GM23338 (cell line): Measurements from ENCODE around the gene MAGEB10. TPM values are rescaled to one million over a fixed set of nuclear protein-coding genes. Genes with fewer than 3 reads are reported as not detected.

Experiments used
- ATAC-seq: fragments of 200-7000 bp; cut with Tn5 transposase; 3 replicates; pipeline ENCODE4 v1.9.1; 2020
- DNase-seq: peaks from one replicate; pipeline ENCODE4 v3.0.0-alpha.2; 2015; ENCODE audit warnings: low spot score
- H2AFZ ChIP-seq: fragments of 200-600 bp; sonication (generic); 2 replicates; pipeline ENCODE4 v1.8.0; 2016; ENCODE audit warnings: antibody characterized with exemption, mild to moderate bottlenecking, moderate library complexity
- H3F3A ChIP-seq: fragments of 200-600 bp; sonication (generic); replicated peaks from 2 replicates; pipeline ENCODE4 v1.8.0; 2017; ENCODE audit warnings: antibody characterized with exemption, mixed run types, low read depth
- H3K27ac ChIP-seq: fragments of 200-600 bp; sonication (generic); 2 replicates; pipeline ENCODE4 v1.6.1; 2016; ENCODE audit warnings: low read depth
- H3K27me3 ChIP-seq: fragments of 200-600 bp; sonication (generic); 2 replicates; pipeline ENCODE4 v1.8.0; 2016; ENCODE audit warnings: mild to moderate bottlenecking, mixed run types, moderate library complexity; ENCODE audit not compliant: insufficient read depth
- H3K36me3 ChIP-seq: fragments of 200-600 bp; sonication (generic); 2 replicates; pipeline ENCODE4 v1.8.0; 2016; ENCODE audit warnings: mild to moderate bottlenecking; ENCODE audit not compliant: insufficient read depth
- H3K4me1 ChIP-seq: fragments of 200-600 bp; sonication (generic); 2 replicates; pipeline ENCODE4 v1.8.0; 2016; ENCODE audit warnings: mild to moderate bottlenecking, moderate library complexity; ENCODE audit not compliant: insufficient read depth
- H3K4me2 ChIP-seq: fragments of 200-600 bp; sonication (generic); 2 replicates; pipeline ENCODE4 v1.7.1; 2017; ENCODE audit warnings: mixed run types
- H3K4me3 ChIP-seq: fragments of 200-600 bp; sonication (generic); 2 replicates; pipeline ENCODE4 v1.6.1; 2016; ENCODE audit warnings: mixed run types
- H3K79me2 ChIP-seq: fragments of 200-600 bp; sonication (generic); replicated peaks from 2 replicates; pipeline ENCODE4 v1.8.0; 2017; ENCODE audit warnings: mild to moderate bottlenecking; ENCODE audit not compliant: insufficient read depth
- H3K9me2 ChIP-seq: fragments of 200-600 bp; sonication (generic); 2 replicates; pipeline ENCODE4 v1.8.0; 2017; ENCODE audit not compliant: insufficient read depth
- H4K20me1 ChIP-seq: fragments of 200-600 bp; sonication (generic); replicated peaks from 2 replicates; pipeline ENCODE4 v1.8.0; 2017; ENCODE audit warnings: mild to moderate bottlenecking; ENCODE audit not compliant: insufficient read depth
- H3K27ac Mint-ChIP-seq: 2 replicates; pipeline ENCODE4 v1.8.0; 2020; ENCODE audit warnings: inconsistent platforms, mild to moderate bottlenecking, moderate library complexity, mixed read lengths
- H3K27me3 Mint-ChIP-seq: 3 replicates; pipeline ENCODE4 v1.8.0; 2022; ENCODE audit warnings: low read depth, mild to moderate bottlenecking, moderate library complexity, mixed read lengths, inconsistent platforms; ENCODE audit not compliant: insufficient read depth, poor library complexity
- H3K36me3 Mint-ChIP-seq: 3 replicates; pipeline ENCODE4 v1.8.0; 2021; ENCODE audit warnings: low read depth, mild to moderate bottlenecking, inconsistent platforms, moderate library complexity, mixed read lengths
- H3K4me1 Mint-ChIP-seq: 3 replicates; pipeline ENCODE4 v1.8.0; 2020; ENCODE audit warnings: mild to moderate bottlenecking, inconsistent platforms, mixed read lengths
- H3K4me3 Mint-ChIP-seq: 3 replicates; pipeline ENCODE4 v1.8.0; 2021; ENCODE audit warnings: moderate library complexity, mild to moderate bottlenecking, inconsistent platforms, mixed read lengths
- H3K9me3 Mint-ChIP-seq: 3 replicates; pipeline ENCODE4 v1.8.0; 2020; ENCODE audit warnings: moderate library complexity, mild to moderate bottlenecking, inconsistent platforms, mixed read lengths
- CREB1 ChIP-seq: fragments of 250-450 bp; sonication (Bioruptor Pico); IDR thresholded peaks from 2 replicates; pipeline ENCODE4 v1.5.0; 2020; ENCODE audit warnings: low read depth, mild to moderate bottlenecking, moderate library complexity
- CTCF ChIP-seq, 2 experiments: fragments of 200-600 bp in 1 of 2; sonication (generic) in 1 of 2; conservative IDR thresholded peaks; 2 replicates each; pipeline versions ENCODE4 v1.5.1 to v1.6.1; 2016 to 2017; ENCODE audit warnings: antibody characterized with exemption in 2 of 2, low read depth in 2 of 2, mild to moderate bottlenecking in 2 of 2, moderate library complexity in 1 of 2
- EZH2 ChIP-seq: fragments of 200-600 bp; sonication (generic); IDR thresholded peaks from one replicate; pipeline ENCODE4 v1.8.0; 2017; ENCODE audit warnings: antibody characterized with exemption, mild to moderate bottlenecking, low read depth; ENCODE audit not compliant: unreplicated experiment
- EZH2phosphoT487 ChIP-seq: fragments of 200-600 bp; sonication (generic); IDR thresholded peaks from one replicate; pipeline ENCODE4 v1.8.1; 2018; ENCODE audit warnings: antibody characterized with exemption; ENCODE audit not compliant: unreplicated experiment
- JUNB ChIP-seq: IDR thresholded peaks from one replicate; pipeline ENCODE4 v1.6.1; 2016; ENCODE audit warnings: antibody characterized with exemption; ENCODE audit not compliant: unreplicated experiment
- NANOG ChIP-seq: IDR thresholded peaks from 2 replicates; pipeline ENCODE4 v1.6.1; 2016; ENCODE audit warnings: antibody characterized with exemption, borderline replicate concordance
- POLR2AphosphoS5 ChIP-seq: IDR thresholded peaks from 2 replicates; pipeline ENCODE4 v1.6.1; 2016; ENCODE audit warnings: antibody characterized with exemption, low read depth
- REST ChIP-seq: IDR thresholded peaks from one replicate; pipeline ENCODE4 v1.6.1; 2018; ENCODE audit warnings: antibody characterized with exemption; ENCODE audit not compliant: unreplicated experiment
- STAT1 ChIP-seq: IDR thresholded peaks from one replicate; pipeline ENCODE4 v1.6.1; 2016; ENCODE audit warnings: antibody characterized with exemption; ENCODE audit not compliant: unreplicated experiment
- ZNF114 ChIP-seq: fragments of 250-450 bp; sonication (Bioruptor Pico); IDR thresholded peaks from 2 replicates; pipeline ENCODE4 v1.5.0; 2020; ENCODE audit warnings: mild to moderate bottlenecking, moderate library complexity
- ZNF331 ChIP-seq: fragments of 250-450 bp; sonication (Bioruptor Pico); IDR thresholded peaks from 2 replicates; pipeline ENCODE4 v1.5.0; 2020; ENCODE audit warnings: low read depth, mild to moderate bottlenecking, moderate library complexity
- polyA plus RNA-seq: library from polyadenylated mRNA; unstranded; fragments of >200 nt; fragmentation: Nextera tagmentation; extraction: Ambion mirVana; gene quantifications from 2 replicates; pipeline ENCODE4 v1.2.1, GENCODE V29; 2016
- total RNA-seq: library from RNA; depleted of rRNA; stranded (reverse); fragments of >200 nt; shearing (Covaris generic); gene quantifications from 2 replicates; pipeline ENCODE4 v1.2.3, GENCODE V29; 2014
- TF ChIP-seq, protein P1 (sequence below): IDR thresholded peaks from 2 replicates; pipeline ENCODE4 v1.6.1; 2016; ENCODE audit warnings: antibody characterized with exemption

Gene MAGEB10
- total and polyA plus RNA-seq, 2 experiments from 2014 or later: not detected

DNA sequence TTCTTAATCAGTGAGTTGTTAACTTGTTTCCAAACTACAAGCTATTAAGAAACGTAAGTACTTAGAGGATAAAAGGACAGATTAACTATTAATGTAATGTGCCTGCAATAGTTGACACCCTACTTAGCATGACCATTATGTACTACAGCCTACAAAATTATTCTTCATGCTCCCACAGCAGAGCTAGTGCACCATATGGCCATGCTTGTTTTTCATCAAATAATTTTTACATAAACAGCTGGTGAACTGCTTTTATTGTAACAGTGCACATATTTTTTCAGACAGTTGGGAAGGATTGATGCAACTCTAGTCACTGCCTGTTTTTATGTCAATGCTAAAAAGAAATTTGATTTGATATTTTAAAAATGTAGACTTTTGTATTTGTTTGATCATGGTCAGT is 10.2 kb upstream of the MAGEB10 start:
- no peaks in the 10 kb centered on the region for H3K27me3 Mint-ChIP-seq
- no peaks in the 10 kb centered on the region for H4K20me1 ChIP-seq
- H3K4me2 ChIP-seq: no peak overlapping the region
- DNase-seq: no peak
- H3K79me2 ChIP-seq: no peaks in the 10 kb centered on the region
- H3K9me2 ChIP-seq: no peaks in the 10 kb centered on the region
- H2AFZ ChIP-seq: no peak overlapping the region
- H3K4me3 ChIP-seq: no peak overlapping the region
- no peak overlapping the region for H3K4me3 Mint-ChIP-seq
- TF ChIP-seq EZH2phosphoT487 (no peak), STAT1 (no peak), JUNB (no peak), ZNF331 (CRISPR knock-in tag) (no peak), POLR2AphosphoS5 (no peak), EZH2 (no peak), CREB1 (CRISPR knock-in tag) (no peak), ZNF114 (CRISPR knock-in tag) (no peak), NANOG (no peak), CTCF (conservative IDR thresholded peaks at IDR 0.05; ENCODE audit: low read depth in 2 of 2) (no peak), REST (no peak)
- TF ChIP-seq, protein P1, sequence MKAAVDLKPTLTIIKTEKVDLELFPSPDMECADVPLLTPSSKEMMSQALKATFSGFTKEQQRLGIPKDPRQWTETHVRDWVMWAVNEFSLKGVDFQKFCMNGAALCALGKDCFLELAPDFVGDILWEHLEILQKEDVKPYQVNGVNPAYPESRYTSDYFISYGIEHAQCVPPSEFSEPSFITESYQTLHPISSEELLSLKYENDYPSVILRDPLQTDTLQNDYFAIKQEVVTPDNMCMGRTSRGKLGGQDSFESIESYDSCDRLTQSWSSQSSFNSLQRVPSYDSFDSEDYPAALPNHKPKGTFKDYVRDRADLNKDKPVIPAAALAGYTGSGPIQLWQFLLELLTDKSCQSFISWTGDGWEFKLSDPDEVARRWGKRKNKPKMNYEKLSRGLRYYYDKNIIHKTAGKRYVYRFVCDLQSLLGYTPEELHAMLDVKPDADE: no peak
- H3K4me1 ChIP-seq: no peaks in the 10 kb centered on the region
- H3K9me3 Mint-ChIP-seq: no peaks in the 10 kb centered on the region
- H3F3A ChIP-seq: no peaks in the 10 kb centered on the region
- H3K36me3 Mint-ChIP-seq: no peaks in the 10 kb centered on the region
- H3K27me3 ChIP-seq: no peaks in the 10 kb centered on the region
- no peak overlapping the region for H3K27ac Mint-ChIP-seq
- ATAC-seq: no peak
- no peaks in the 10 kb centered on the region; the same call in 2 of the 3 replicates for H3K4me1 Mint-ChIP-seq
- H3K27ac ChIP-seq: no peak overlapping the region
- H3K36me3 ChIP-seq: no peaks in the 10 kb centered on the region
